OCI-LY7 (cell line): Measurements from ENCODE around the gene TMF1. TPM values are rescaled to one million over a fixed set of nuclear protein-coding genes. Genes with fewer than 3 reads are reported as not detected.

Experiments used
- BruUV-seq: library from RNA; stranded (reverse); fragments of 400-500 nt; replicated peaks from 2 replicates; lab custom pipeline; 2021; lab: Mats Ljungman, UMichigan
- CTCF ChIA-PET: fragments of 300-600 bp; sonication (Branson Sonifier 250); formaldehyde crosslinking; loops from one replicate; lab custom pipeline; 2022; ENCODE audit warnings: antibody characterized with exemption; ENCODE audit not compliant: unreplicated experiment; lab: Charles Lee
- POLR2A ChIA-PET: fragments of 300-600 bp; sonication (Branson Sonifier 250); formaldehyde crosslinking; loops from one replicate; lab custom pipeline; 2022; ENCODE audit warnings: antibody characterized with exemption; lab: Charles Lee
- DNase-seq: peaks from one replicate; pipeline ENCODE4 v3.0.0-alpha.2; 2015; ENCODE audit warnings: low spot score
- H2AFZ ChIP-seq: fragments of 200-600 bp; sonication (generic), shearing (Covaris generic); 2 replicates; pipeline ENCODE4 v1.6.1; 2014; ENCODE audit warnings: mild to moderate bottlenecking, antibody characterized with exemption, low read length, moderate library complexity
- H3K27ac ChIP-seq: fragments of 200-600 bp; sonication (generic); 2 replicates; pipeline ENCODE4 v1.5.1; 2014; ENCODE audit warnings: mixed run types, low read depth, mild to moderate bottlenecking, moderate library complexity, low read length, inconsistent platforms; ENCODE audit not compliant: poor library complexity, severe bottlenecking
- H3K36me3 ChIP-seq: fragments of 200-600 bp; sonication (generic); 2 replicates; pipeline ENCODE4 v1.6.1; 2014; ENCODE audit warnings: mild to moderate bottlenecking, antibody characterized with exemption, low read length, moderate library complexity, mixed read lengths; ENCODE audit not compliant: insufficient read depth
- H3K4me1 ChIP-seq: fragments of 200-600 bp; sonication (generic); 2 replicates; pipeline ENCODE4 v1.5.1; 2014; ENCODE audit warnings: mild to moderate bottlenecking, low read length; ENCODE audit not compliant: insufficient read depth, poor library complexity, severe bottlenecking
- H3K4me2 ChIP-seq: fragments of 200-600 bp; sonication (generic); 2 replicates; pipeline ENCODE4 v1.6.1; 2014; ENCODE audit warnings: mild to moderate bottlenecking, low read length
- H3K4me3 ChIP-seq: fragments of 200-600 bp; sonication (generic); 2 replicates; pipeline ENCODE4 v1.5.1; 2014; ENCODE audit warnings: mild to moderate bottlenecking, low read depth, low read length; ENCODE audit not compliant: poor library complexity, severe bottlenecking
- H3K79me2 ChIP-seq: fragments of 200-600 bp; sonication (generic); 2 replicates; pipeline ENCODE4 v1.6.1; 2016; ENCODE audit warnings: low read depth, mild to moderate bottlenecking, low read length, moderate library complexity, mixed read lengths; ENCODE audit not compliant: insufficient read depth
- H3K9me2 ChIP-seq: fragments of 200-600 bp; sonication (generic); 2 replicates; pipeline ENCODE4 v1.6.1; 2016; ENCODE audit warnings: mild to moderate bottlenecking, low read length, mixed read lengths; ENCODE audit not compliant: insufficient read depth
- H3K9me3 ChIP-seq: fragments of 200-600 bp; sonication (generic); 2 replicates; pipeline ENCODE4 v1.6.1; 2014; ENCODE audit warnings: mild to moderate bottlenecking, mixed run types, low read length, mixed read lengths
- H4K20me1 ChIP-seq: fragments of 200-600 bp; sonication (generic); 2 replicates; pipeline ENCODE4 v1.6.1; 2014; ENCODE audit warnings: mild to moderate bottlenecking, antibody characterized with exemption, low read length, moderate library complexity, mixed read lengths; ENCODE audit not compliant: insufficient read depth
- CTCF ChIP-seq: fragments of 200-600 bp; sonication (generic); conservative IDR thresholded peaks from 2 replicates; pipeline ENCODE4 v1.5.1; 2014; ENCODE audit warnings: mild to moderate bottlenecking, antibody characterized with exemption, low read length, moderate library complexity, mixed read lengths
- EZH2phosphoT487 ChIP-seq: fragments of 200-600 bp; sonication (generic); IDR thresholded peaks from 2 replicates; pipeline ENCODE4 v1.6.1; 2018; ENCODE audit warnings: low read depth, borderline replicate concordance, mild to moderate bottlenecking, mixed run types, antibody characterized with exemption, low read length, moderate library complexity, mixed read lengths
- intact Hi-C: fragments of 100-400 bp; cut with micrococcal nuclease; formaldehyde crosslinking; loops from one replicate; pipeline ENCODE4 v1.10.0; 2022; ENCODE audit not compliant: unreplicated experiment
- total RNA-seq, 2 experiments: library from RNA; depleted of rRNA in 1 of 2; stranded (reverse); fragments of >200 nt in 1 of 2; shearing (Covaris generic) in 1 of 2; gene quantifications; 2 replicates each; pipeline ENCODE4 v1.2.3, GENCODE V29; 2014 to 2022

TMF1 gene
- total RNA-seq, 2 experiments from 2014 or later, result 20.8 to 29.4 TPM

GRCh38 chr3:69091389-69092029 lies 39.4 kb upstream of the TMF1 start:
- TF ChIP-seq CTCF (no peak), EZH2phosphoT487 (no peak)
- Histone ChIP-seq H3K9me2 (no peaks in the 10 kb centered on the region), H3K9me3 (no peaks in the 10 kb centered on the region), H3K4me2 (peak overlapping the region; percentile 76), H3K36me3 (0 out of 2 replicates have a peak, but pooled peaks cover 5% of the 10 kb centered on the region), H3K79me2 (peaks cover 25% of the 10 kb centered on the region; the same call in 1 of the 2 replicates), H4K20me1 (no peaks in the 10 kb centered on the region), H3K4me1 (peaks cover 44% of the 10 kb centered on the region), H3K4me3 (peak overlapping the region; percentile 42), H2AFZ (peak overlapping the region; percentile 53; the same call in 1 of the 2 replicates), H3K27ac (peak overlapping the region; percentile 68)
- POLR2A ChIA-PET, result interaction anchor here (0.6 to 1.7 kb wide), 17 partner anchors 8 to 298 kb away, joined by 3 to 11 read pairs (median 3); no protein-coding TSS in a partner anchor
- no peak for DNase-seq
- intact Hi-C loops, result no loop called here
- CTCF ChIA-PET, result interaction anchor here (0.6 kb wide), 1 partner anchor 250 kb away, joined by 3 read pairs; no protein-coding TSS in a partner anchor
- BruUV-seq, result no TSS peak

GRCh38 chr3:69090021-69090420 lies 37.9 kb upstream of the TMF1 start:
- no TSS peak for BruUV-seq
- Histone ChIP-seq H4K20me1 (no peaks in the 10 kb centered on the region), H3K9me3 (no peaks in the 10 kb centered on the region), H3K79me2 (peaks cover 36% of the 10 kb centered on the region; the same call in 1 of the 2 replicates), H3K9me2 (no peaks in the 10 kb centered on the region), H2AFZ (no peak overlapping the region), H3K4me2 (no peak overlapping the region), H3K27ac (no peak overlapping the region), H3K4me3 (no peak overlapping the region), H3K36me3 (0 out of 2 replicates have a peak, but pooled peaks cover 5% of the 10 kb centered on the region), H3K4me1 (peaks cover 50% of the 10 kb centered on the region)
- intact Hi-C loops, result no loop called here
- ChIA-PET POLR2A (no interaction called here), CTCF (interaction anchor here (0.6 kb wide), 1 partner anchor 31 kb away, joined by 3 read pairs; no protein-coding TSS in a partner anchor)
- TF ChIP-seq CTCF, result no peak
- no peak for TF ChIP-seq EZH2phosphoT487
- no peak for DNase-seq

- peaks cover 27% of the 10 kb centered on the region; the same call in 1 of the 2 replicates for H3K79me2 ChIP-seq
- no peak for DNase-seq
- ChIA-PET POLR2A (interaction anchor here (0.9 to 1.6 kb wide), 2 partner anchors 9 to 38 kb away, joined by 3 to 5 read pairs; no protein-coding TSS in a partner anchor), CTCF (no interaction called here)
- peaks cover 64% of the 10 kb centered on the region for H3K4me1 ChIP-seq
- no peak overlapping the region for H3K4me3 ChIP-seq
- intact Hi-C loops, result no loop called here
- TF ChIP-seq EZH2phosphoT487, result no peak
- TF ChIP-seq CTCF, result no peak
- no peaks in the 10 kb centered on the region for H4K20me1 ChIP-seq
- no TSS peak for BruUV-seq
- H3K4me2 ChIP-seq, result peak overlapping the region; percentile 23; the same call in 1 of the 2 replicates
- H3K9me3 ChIP-seq, result no peaks in the 10 kb centered on the region
- no peaks in the 10 kb centered on the region for H3K9me2 ChIP-seq
- H2AFZ ChIP-seq, result no peak overlapping the region
- no peaks in the 10 kb centered on the region for H3K36me3 ChIP-seq
- no peak overlapping the region for H3K27ac ChIP-seq
Measured at GRCh38 chr3:69088063-69088462, 35.9 kb upstream of the TMF1 start.
